IMR-90 (cell line): ENCODE data around the gene STXBP6. TPM values are rescaled to one million over a fixed set of nuclear protein-coding genes. Genes with fewer than 3 reads are reported as not detected.

ENCODE experiments used
- ATAC-seq: fragments of 200-7000 bp; cut with Tn5 transposase; 2 replicates; pipeline ENCODE4 v1.9.1; 2020; ENCODE audit warnings: low read depth, mild to moderate bottlenecking, moderate library complexity
- BruUV-seq: library from RNA; stranded (reverse); fragments of 400-500 nt; replicated peaks from 2 replicates; lab custom pipeline; 2021; lab: Mats Ljungman, UMichigan
- CTCF ChIA-PET: fragments of 300-600 bp; formaldehyde crosslinking; extraction: SDS; loops from one replicate; lab custom pipeline; 2021; ENCODE audit warnings: antibody characterized with exemption; lab: Yijun Ruan, JAX
- POLR2A ChIA-PET: fragments of 300-600 bp; sonication (Branson Sonifier 250); formaldehyde crosslinking; loops from one replicate; lab custom pipeline; 2022; ENCODE audit warnings: antibody characterized with exemption; ENCODE audit not compliant: unreplicated experiment; lab: Charles Lee
- DNase-seq: peaks from one replicate; pipeline ENCODE4 v3.0.0; 2013
- H2AFZ ChIP-seq: replicated peaks from 2 replicates; pipeline ENCODE3; 2013; ENCODE audit warnings: low read length, mild to moderate bottlenecking; ENCODE audit not compliant: poor library complexity
- H2AK5ac ChIP-seq: 2 replicates; pipeline ENCODE4 v1.6.1; 2013; ENCODE audit warnings: low read depth, low read length, inconsistent platforms
- H2AK9ac ChIP-seq: replicated peaks from 2 replicates; pipeline ENCODE3; 2013; ENCODE audit warnings: mild to moderate bottlenecking, low read depth, low read length, moderate library complexity; ENCODE audit not compliant: poor library complexity
- H2BK120ac ChIP-seq: 2 replicates; pipeline ENCODE4 v1.6.1; 2013; ENCODE audit warnings: low read depth, low read length, inconsistent platforms
- H2BK15ac ChIP-seq: 3 replicates; pipeline ENCODE4 v1.6.1; 2013; ENCODE audit warnings: low read depth, low read length, inconsistent platforms
- H2BK20ac ChIP-seq: 2 replicates; pipeline ENCODE4 v1.6.1; 2013; ENCODE audit warnings: low read depth, mild to moderate bottlenecking, inconsistent platforms, low read length, moderate library complexity
- H2BK5ac ChIP-seq: 2 replicates; pipeline ENCODE4 v1.6.1; 2013; ENCODE audit warnings: mild to moderate bottlenecking, low read depth, low read length, inconsistent platforms; ENCODE audit not compliant: poor library complexity, severe bottlenecking
- H3K14ac ChIP-seq: replicated peaks from 2 replicates; pipeline ENCODE4 v1.6.1; 2013; ENCODE audit warnings: low read depth, low read length, inconsistent platforms
- H3K18ac ChIP-seq: 2 replicates; pipeline ENCODE4 v1.6.1; 2013; ENCODE audit warnings: low read depth, low read length, control low read depth
- H3K23ac ChIP-seq: 2 replicates; pipeline ENCODE4 v1.6.1; 2013; ENCODE audit warnings: low read depth, low read length, inconsistent platforms
- H3K27ac ChIP-seq: 2 replicates; pipeline ENCODE4 v1.5.1; 2013; ENCODE audit warnings: mild to moderate bottlenecking, control low read depth, low read length; ENCODE audit not compliant: insufficient read depth
- H3K27me3 ChIP-seq: 2 replicates; pipeline ENCODE4 v1.6.1; 2013; ENCODE audit warnings: low read length; ENCODE audit not compliant: control insufficient read depth, insufficient read depth
- H3K36me3 ChIP-seq: 2 replicates; pipeline ENCODE4 v1.6.1; 2013; ENCODE audit warnings: low read length, mixed read lengths; ENCODE audit not compliant: control insufficient read depth, insufficient read depth
- H3K4ac ChIP-seq: 2 replicates; pipeline ENCODE4 v1.6.1; 2013; ENCODE audit warnings: low read depth, low read length, inconsistent platforms
- H3K4me1 ChIP-seq: 2 replicates; pipeline ENCODE4 v1.6.1; 2013; ENCODE audit warnings: low read length, mixed read lengths; ENCODE audit not compliant: control insufficient read depth, insufficient read depth
- H3K4me2 ChIP-seq: 2 replicates; pipeline ENCODE4 v1.6.1; 2013; ENCODE audit warnings: low read depth, mild to moderate bottlenecking, control low read depth, low read length, moderate library complexity
- H3K4me3 ChIP-seq: 2 replicates; pipeline ENCODE4 v1.5.1; 2013; ENCODE audit warnings: low read depth, mild to moderate bottlenecking, control low read depth, low read length, moderate library complexity; ENCODE audit not compliant: insufficient read depth
- H3K56ac ChIP-seq: 2 replicates; pipeline ENCODE4 v1.6.1; 2013; ENCODE audit warnings: low read length, inconsistent platforms; ENCODE audit not compliant: insufficient read depth; ENCODE audit errors: extremely low read depth
- H3K79me1 ChIP-seq, 2 experiments: 2 replicates each; pipeline ENCODE4 v1.6.1; 2013; ENCODE audit warnings: low read length in 2 of 2, inconsistent platforms in 1 of 2, low read depth in 1 of 2
- H3K9ac ChIP-seq: 2 replicates; pipeline ENCODE4 v1.6.1; 2013; ENCODE audit warnings: low read depth, low read length, control low read depth
- H3K9me1 ChIP-seq: 2 replicates; pipeline ENCODE4 v1.6.1; 2013; ENCODE audit warnings: low read length, inconsistent platforms; ENCODE audit not compliant: insufficient read depth
- H3K9me3 ChIP-seq: 2 replicates; pipeline ENCODE4 v1.6.1; 2013; ENCODE audit warnings: low read length; ENCODE audit not compliant: control insufficient read depth, insufficient read depth
- H4K20me1 ChIP-seq: 2 replicates; pipeline ENCODE4 v1.6.1; 2013; ENCODE audit warnings: low read length, inconsistent platforms; ENCODE audit not compliant: insufficient read depth
- H4K5ac ChIP-seq: 2 replicates; pipeline ENCODE4 v1.6.1; 2013; ENCODE audit warnings: mild to moderate bottlenecking, low read depth, low read length, control low read depth
- H4K8ac ChIP-seq, 2 experiments: 2 replicates each; pipeline ENCODE4 v1.6.1; 2013; ENCODE audit warnings: low read depth in 2 of 2, low read length in 2 of 2, control low read depth in 1 of 2, inconsistent platforms in 1 of 2
- H4K91ac ChIP-seq: 2 replicates; pipeline ENCODE4 v1.6.1; 2013; ENCODE audit warnings: low read depth, low read length, inconsistent platforms; ENCODE audit not compliant: insufficient read depth
- ELK1 ChIP-seq: fragments of 150-350 bp; IDR thresholded peaks from 2 replicates; pipeline ENCODE4 v1.6.1; 2016; ENCODE audit warnings: low read depth, mild to moderate bottlenecking, low read length, moderate library complexity, borderline replicate concordance
- POLR2A ChIP-seq: IDR thresholded peaks from 2 replicates; pipeline ENCODE4 v1.6.1; 2012; ENCODE audit warnings: mild to moderate bottlenecking, low read depth, low read length
- WGBS, 2 experiments: methylation state at CpG; one replicate each; pipeline versions ENCODE4 v1.1.5 to v1.1.7; 2013; ENCODE audit warnings: missing lambda C conversion rate in 2 of 2; ENCODE audit not compliant: insufficient read length in 1 of 2; ENCODE audit errors: extremely low coverage in 2 of 2; 5-methylcytosine and 5-hydroxymethylcytosine counted together
- dilution Hi-C: fragments of 300-500 bp; cut with HindIII; formaldehyde crosslinking; loops from one replicate; pipeline ENCODE4 v1.14.3; 2018; ENCODE audit warnings: low sequenced_read_pairs; ENCODE audit not compliant: unreplicated experiment
- in situ Hi-C: fragments of 300-500 bp; cut with MboI; formaldehyde crosslinking; loops from 3 replicates; pipeline ENCODE4 v1.14.3; 2019; ENCODE audit warnings: low sequenced_read_pairs, inconsistent platforms, mixed read lengths
- intact Hi-C: fragments of 100-400 bp; cut with micrococcal nuclease; formaldehyde crosslinking; loops from 2 replicates; pipeline ENCODE4 v1.10.0; 2022
- polyA plus RNA-seq, 3 experiments: library from polyadenylated mRNA; depleted of rRNA; stranded (reverse); fragments of >200 nt; gene quantifications; 2 replicates each; pipeline ENCODE4 v1.2.3, GENCODE V29; 2012; ENCODE audit warnings: low replicate concordance in 1 of 3
- total RNA-seq: library from RNA; depleted of rRNA; stranded (reverse); fragments of >200 nt; gene quantifications from 2 replicates; pipeline ENCODE4 v1.2.3, GENCODE V29; 2012

Gene STXBP6
- total and polyA plus RNA-seq, 2 of the 4 experiments (the other 2 are of a cell fraction): 14.2 to 14.3 TPM

- H3K36me3 ChIP-seq: no peaks in the 10 kb centered on the region
- no peaks in the 10 kb centered on the region for H4K20me1 ChIP-seq
- no peak overlapping the region for H3K23ac ChIP-seq
- H2AFZ ChIP-seq: no peak overlapping the region
- H3K4me2 ChIP-seq: no peak overlapping the region
- H2BK20ac ChIP-seq: no peak overlapping the region
- BruUV-seq: no TSS peak
- no peak overlapping the region for H3K14ac ChIP-seq
- H2AK5ac ChIP-seq: no peak overlapping the region
- no peak overlapping the region for H2BK120ac ChIP-seq
- no peak overlapping the region for H3K56ac ChIP-seq
- no peak overlapping the region for H3K4ac ChIP-seq
- no peaks in the 10 kb centered on the region; the same call in 1 of the 2 replicates for H3K27me3 ChIP-seq
- H2AK9ac ChIP-seq: no peak overlapping the region
- dilution Hi-C loops: no loop called here
- no peaks in the 10 kb centered on the region for H3K9me3 ChIP-seq
- WGBS, 2 experiments: no CpG with 5 or more reads among the region's 2 CpGs
- H3K18ac ChIP-seq: no peak overlapping the region
- peaks cover 3% of the 10 kb centered on the region; the same call in 1 of the 2 replicates for H3K4me1 ChIP-seq
- no peak for ATAC-seq
- intact Hi-C loops: no loop called here
- no peak overlapping the region for H4K8ac ChIP-seq
- no peak overlapping the region for H2BK5ac ChIP-seq
- in situ Hi-C loops: no loop called here
- no peak overlapping the region for H3K9ac ChIP-seq
- H3K9me1 ChIP-seq: no peaks in the 10 kb centered on the region
- ChIA-PET CTCF (no interaction called here), POLR2A (no interaction called here)
- H3K27ac ChIP-seq: no peak overlapping the region
- H3K79me1 ChIP-seq: no peaks in the 10 kb centered on the region
- no peak overlapping the region for H4K91ac ChIP-seq
- no peak overlapping the region for H2BK15ac ChIP-seq
- no peak overlapping the region for H3K4me3 ChIP-seq
- H4K5ac ChIP-seq: no peak overlapping the region
- DNase-seq: no peak
- no peak for TF ChIP-seq POLR2A
- no peak for TF ChIP-seq ELK1
Observed at GRCh38 chr14:25090256-25090655, 40.3 kb upstream of the STXBP6 start.
